Tibial nerve (tissue), 3 donors: ENCODE measurements around the gene TIAL1.

Source experiments
- POLR2A ChIP-seq, 2 donors: fragments of 450-650 bp; IDR thresholded peaks; one replicate each; pipeline ENCODE4 v1.6.1; 2017; ENCODE audit warnings: antibody characterized with exemption in 2 of 2, mild to moderate bottlenecking in 2 of 2, moderate library complexity in 2 of 2
- TF ChIP-seq, protein P1 (sequence below), 5 experiments: fragments of 200-600 bp in 3 of 5; fragments of 450-650 bp in 2 of 5; sonication (generic) in 3 of 5; IDR thresholded peaks; one replicate each; pipeline ENCODE4 v1.5.1; 2016 to 2019; ENCODE audit warnings: antibody characterized with exemption in 5 of 5, mild to moderate bottlenecking in 3 of 5, moderate library complexity in 2 of 5

DNA sequence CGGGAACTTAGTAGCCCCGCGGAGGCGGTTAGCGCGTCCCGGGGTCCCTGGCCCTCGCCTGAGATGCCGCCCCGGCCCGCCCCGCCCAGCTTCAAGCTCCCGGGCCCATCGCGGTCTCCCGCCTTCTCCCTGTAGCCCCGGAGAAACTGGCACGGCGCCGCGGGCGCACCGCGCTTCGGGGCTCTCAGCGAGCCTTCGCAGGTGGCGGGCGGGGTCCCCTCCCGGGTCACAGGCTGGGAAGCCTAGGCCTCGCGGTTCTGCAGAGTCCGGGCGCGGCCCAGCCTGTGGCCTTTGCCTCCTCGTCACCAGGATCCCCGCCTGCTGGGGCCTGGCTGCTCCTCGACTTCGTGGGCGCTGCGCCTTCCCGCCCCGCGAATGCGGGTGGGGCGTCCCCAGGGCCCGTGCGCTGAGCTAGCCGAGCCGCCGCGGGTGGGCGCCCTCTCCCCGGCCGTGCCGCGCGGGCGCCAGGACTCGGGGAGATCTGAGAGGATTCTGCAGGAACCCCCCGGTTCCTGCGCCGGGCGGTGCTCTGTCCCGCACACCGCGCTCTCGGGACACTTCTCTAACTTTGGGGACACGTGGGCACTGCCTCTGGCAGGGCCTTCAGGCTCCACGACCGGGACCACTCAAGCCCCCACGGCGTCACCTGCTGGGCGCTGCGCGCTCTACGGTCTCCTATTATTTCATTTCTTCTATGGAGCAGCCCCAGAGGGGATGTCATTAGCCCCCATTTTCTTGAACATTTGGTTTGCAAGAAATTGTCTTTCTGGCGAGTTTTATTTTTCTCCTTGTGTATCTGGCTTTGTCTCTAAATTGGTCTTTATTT is 53.6 kb downstream of the TIAL1 start:
- TF ChIP-seq POLR2A (IDR thresholded peaks at IDR 0.05): no peak
- TF ChIP-seq, protein P1, sequence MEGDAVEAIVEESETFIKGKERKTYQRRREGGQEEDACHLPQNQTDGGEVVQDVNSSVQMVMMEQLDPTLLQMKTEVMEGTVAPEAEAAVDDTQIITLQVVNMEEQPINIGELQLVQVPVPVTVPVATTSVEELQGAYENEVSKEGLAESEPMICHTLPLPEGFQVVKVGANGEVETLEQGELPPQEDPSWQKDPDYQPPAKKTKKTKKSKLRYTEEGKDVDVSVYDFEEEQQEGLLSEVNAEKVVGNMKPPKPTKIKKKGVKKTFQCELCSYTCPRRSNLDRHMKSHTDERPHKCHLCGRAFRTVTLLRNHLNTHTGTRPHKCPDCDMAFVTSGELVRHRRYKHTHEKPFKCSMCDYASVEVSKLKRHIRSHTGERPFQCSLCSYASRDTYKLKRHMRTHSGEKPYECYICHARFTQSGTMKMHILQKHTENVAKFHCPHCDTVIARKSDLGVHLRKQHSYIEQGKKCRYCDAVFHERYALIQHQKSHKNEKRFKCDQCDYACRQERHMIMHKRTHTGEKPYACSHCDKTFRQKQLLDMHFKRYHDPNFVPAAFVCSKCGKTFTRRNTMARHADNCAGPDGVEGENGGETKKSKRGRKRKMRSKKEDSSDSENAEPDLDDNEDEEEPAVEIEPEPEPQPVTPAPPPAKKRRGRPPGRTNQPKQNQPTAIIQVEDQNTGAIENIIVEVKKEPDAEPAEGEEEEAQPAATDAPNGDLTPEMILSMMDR (IDR thresholded peaks at IDR 0.05): peak; percentile 38 to 66 (median 41)
